Measurements from ENCODE around the gene LCLAT1. TPM values are rescaled to one million over a fixed set of nuclear protein-coding genes. Genes with fewer than 3 reads are reported as not detected.

LCLAT1 gene
- total RNA-seq, 1 experiment from 2014 or later = 32.9 TPM

DNA sequence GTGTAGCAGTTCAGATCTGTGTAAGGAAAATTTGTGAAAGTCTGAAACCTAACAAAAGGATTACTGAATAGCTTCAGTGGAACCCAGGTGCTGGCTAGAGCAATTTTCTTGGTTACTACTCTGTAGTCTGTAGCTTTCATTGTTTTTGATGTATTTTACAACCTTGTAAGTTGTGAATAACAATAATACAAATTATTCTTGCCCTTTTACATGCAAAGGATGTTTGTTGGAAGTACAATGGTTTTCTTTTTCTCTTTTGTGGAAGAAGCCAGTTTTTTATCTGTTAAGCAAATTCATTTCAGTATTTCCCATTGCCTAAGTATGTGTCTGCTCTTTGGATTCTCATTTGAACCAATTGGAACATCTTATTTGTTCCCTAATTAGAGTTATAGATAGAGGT lies 10.2 kb downstream of the LCLAT1 start:
- H3K27ac ChIP-seq (ENCODE audit: insufficient read length, low read depth, low read length) = no peak overlapping the region
- no peak overlapping the region for H3K4ac ChIP-seq (ENCODE audit: low read depth, low read length)
- H3K18ac ChIP-seq (ENCODE audit: insufficient read length, low read depth, low read length) = no peak overlapping the region
- H3K56ac ChIP-seq (ENCODE audit: insufficient read length, low read depth, low read length) = no peak overlapping the region
- TF ChIP-seq, protein P1, sequence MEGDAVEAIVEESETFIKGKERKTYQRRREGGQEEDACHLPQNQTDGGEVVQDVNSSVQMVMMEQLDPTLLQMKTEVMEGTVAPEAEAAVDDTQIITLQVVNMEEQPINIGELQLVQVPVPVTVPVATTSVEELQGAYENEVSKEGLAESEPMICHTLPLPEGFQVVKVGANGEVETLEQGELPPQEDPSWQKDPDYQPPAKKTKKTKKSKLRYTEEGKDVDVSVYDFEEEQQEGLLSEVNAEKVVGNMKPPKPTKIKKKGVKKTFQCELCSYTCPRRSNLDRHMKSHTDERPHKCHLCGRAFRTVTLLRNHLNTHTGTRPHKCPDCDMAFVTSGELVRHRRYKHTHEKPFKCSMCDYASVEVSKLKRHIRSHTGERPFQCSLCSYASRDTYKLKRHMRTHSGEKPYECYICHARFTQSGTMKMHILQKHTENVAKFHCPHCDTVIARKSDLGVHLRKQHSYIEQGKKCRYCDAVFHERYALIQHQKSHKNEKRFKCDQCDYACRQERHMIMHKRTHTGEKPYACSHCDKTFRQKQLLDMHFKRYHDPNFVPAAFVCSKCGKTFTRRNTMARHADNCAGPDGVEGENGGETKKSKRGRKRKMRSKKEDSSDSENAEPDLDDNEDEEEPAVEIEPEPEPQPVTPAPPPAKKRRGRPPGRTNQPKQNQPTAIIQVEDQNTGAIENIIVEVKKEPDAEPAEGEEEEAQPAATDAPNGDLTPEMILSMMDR (conservative IDR thresholded peaks at IDR 0.05) = no peak
- no peak overlapping the region for H3K14ac ChIP-seq (ENCODE audit: insufficient read depth, low read length)
- Mint-ChIP-seq H3K27ac (peak overlapping the region; percentile 53 to 59 (median 56); a peak in 5 of 7 replicates), H3K4me3 (peak overlapping the region in 1 of 2 experiments; percentile 12; a peak in 1 of 5 replicates), H3K4me1 (peaks cover 56 to 65% of the 10 kb centered on the region in 2 experiments), H3K36me3 (ENCODE audit: insufficient read depth in 1 of 3, low read depth in 3 of 3) (peaks cover 6 to 15% (median 10%) of the 10 kb centered on the region in 3 experiments), H3K9me3 (peaks cover 6 to 7% of the 10 kb centered on the region in 2 experiments; a peak in 4 of 5 replicates), H3K27me3 (ENCODE audit: low read depth) (no peaks in the 10 kb centered on the region)
- no peak overlapping the region for H2BK120ac ChIP-seq (ENCODE audit: low read depth, low read length, poor library complexity, severe bottlenecking)
- no peak overlapping the region for H2BK5ac ChIP-seq (ENCODE audit: insufficient read length, low read length)
- no peaks in the 10 kb centered on the region for H4K20me1 ChIP-seq (ENCODE audit: control insufficient read depth, insufficient read depth, insufficient read length)
- no peak overlapping the region for H3K23ac ChIP-seq (ENCODE audit: insufficient read length, low read depth, low read length)
- H2BK15ac ChIP-seq (ENCODE audit: low read depth, low read length) = no peak overlapping the region
- H4K5ac ChIP-seq (ENCODE audit: insufficient read length, low read depth, low read length) = no peak overlapping the region
- no peaks in the 10 kb centered on the region for H3K9me3 ChIP-seq (ENCODE audit: control insufficient read depth, low read depth, low read length)
- peaks cover 6% of the 10 kb centered on the region; the same call in 1 of the 2 replicates for H3K79me2 ChIP-seq (ENCODE audit: insufficient read depth, low read length)
- H3K27me3 ChIP-seq (ENCODE audit: insufficient read depth, low read length) = no peaks in the 10 kb centered on the region
- peaks cover 15% of the 10 kb centered on the region for H3K4me1 ChIP-seq (ENCODE audit: insufficient read depth, low read length)
- DNase-seq = no peak
- no peak overlapping the region for H3K4me2 ChIP-seq (ENCODE audit: insufficient read depth, insufficient read length, low read length)
- no peaks in the 10 kb centered on the region for H3K23me2 ChIP-seq (ENCODE audit: insufficient read length, low read depth, low read length, poor library complexity, severe bottlenecking)
- no peak overlapping the region for H2AK5ac ChIP-seq (ENCODE audit: insufficient read length, low read length)
- H3K9ac ChIP-seq (ENCODE audit: extremely low read depth, insufficient read length, low read length) = no peak overlapping the region
- peaks cover 9% of the 10 kb centered on the region for H3K79me1 ChIP-seq (ENCODE audit: insufficient read depth, low read depth, low read length, poor library complexity, severe bottlenecking)
- no peak overlapping the region for H4K91ac ChIP-seq (ENCODE audit: insufficient read length, low read depth, low read length)
- H2BK20ac ChIP-seq (ENCODE audit: low read depth, low read length, poor library complexity, severe bottlenecking) = no peak overlapping the region
- no peak overlapping the region for H2BK12ac ChIP-seq (ENCODE audit: insufficient read length, low read depth, low read length)
- H2AFZ ChIP-seq (ENCODE audit: low read length) = no peak overlapping the region
- no peak overlapping the region for H3T11ph ChIP-seq (ENCODE audit: low read length)
- H4K8ac ChIP-seq (replicated peaks; ENCODE audit: insufficient read length, low read depth, low read length) = no peak overlapping the region

All from H9 (cell line).